Stomach (tissue), 9 donors: ENCODE data around the gene CFAP91. TPM values are rescaled to one million over a fixed set of nuclear protein-coding genes. Genes with fewer than 3 reads are reported as not detected.

ENCODE experiments used
- DNase-seq, 2 donors: peaks; one replicate each; pipeline versions ENCODE4 v3.0.0 to v3.0.0-alpha.2; 2013 to 2019
- H3K27ac ChIP-seq, 5 donors: fragments of 200-600 bp in 4 of 5; sonication (generic) in 4 of 5; one replicate each; pipeline ENCODE4 v1.5.1; 2013 to 2019; ENCODE audit warnings: mild to moderate bottlenecking in 1 of 5, moderate library complexity in 1 of 5
- H3K27me3 ChIP-seq, 3 donors: fragments of 200-600 bp; sonication (generic); one replicate each; pipeline ENCODE4 v1.5.1; 2017 to 2019; ENCODE audit warnings: mixed run types in 1 of 3
- H3K36me3 ChIP-seq, 4 donors: fragments of 200-600 bp; sonication (generic); 1 replicate in 3 of 4; 2 replicates in 1 of 4; pipeline ENCODE4 v1.5.1; 2016 to 2019
- H3K4me1 ChIP-seq, 4 donors: fragments of 200-600 bp; sonication (generic); one replicate each; pipeline ENCODE4 v1.5.1; 2016 to 2019
- H3K4me3 ChIP-seq, 4 donors: fragments of 200-600 bp; sonication (generic) in 3 of 4; one replicate each; pipeline ENCODE4 v1.5.1; 2016 to 2019; ENCODE audit warnings: mild to moderate bottlenecking in 1 of 4
- H3K9me3 ChIP-seq, 4 donors: fragments of 200-600 bp; sonication (generic); one replicate each; pipeline ENCODE4 v1.5.1; 2016 to 2019
- CTCF ChIP-seq, 7 experiments: fragments of 450-650 bp in 4 of 7; fragments of 200-600 bp in 3 of 7; sonication (generic) in 3 of 7; IDR thresholded peaks; one replicate each; pipeline ENCODE4 v1.5.1; 2016 to 2019; ENCODE audit warnings: antibody characterized with exemption in 7 of 7, control low read depth in 2 of 7, mild to moderate bottlenecking in 1 of 7
- EP300 ChIP-seq: sonication (generic); formaldehyde crosslinking; IDR thresholded peaks from one replicate; pipeline ENCODE4 v1.6.1; 2017; ENCODE audit warnings: antibody characterized with exemption
- POLR2A ChIP-seq, 4 donors: fragments of 450-650 bp; IDR thresholded peaks; one replicate each; pipeline ENCODE4 v1.6.1; 2016; ENCODE audit warnings: antibody characterized with exemption in 4 of 4, control low read depth in 2 of 4, mild to moderate bottlenecking in 1 of 4, moderate library complexity in 1 of 4
- POLR2AphosphoS5 ChIP-seq, 3 donors: sonication (generic); formaldehyde crosslinking; IDR thresholded peaks; one replicate each; pipeline ENCODE4 v1.6.1; 2016; ENCODE audit warnings: antibody characterized with exemption in 3 of 3
- WGBS, 5 donors: extraction: QIAGEN DNeasy Blood & Tissue Kit in 3 of 5; methylation state at CpG; one replicate each; pipeline versions ENCODE4 v1.1.5 to v1.1.7; 2013 to 2018; 5-methylcytosine and 5-hydroxymethylcytosine counted together
- intact Hi-C: fragments of 100-400 bp; cut with DNase I; formaldehyde crosslinking; loops from one replicate; pipeline ENCODE4 v1.15.1; 2023; ENCODE audit warnings: low total_unique reads
- polyA plus RNA-seq, 3 donors: library from polyadenylated mRNA; stranded (reverse); fragments of 200-250 nt; gene quantifications; one replicate each; pipeline ENCODE4 v1.2.3, GENCODE V29; 2013
- total RNA-seq, 5 donors: library from RNA; depleted of rRNA; stranded (reverse); fragments of >200 nt; gene quantifications; one replicate each; pipeline versions ENCODE4 v1.1.0 to v1.2.3, GENCODE V29; 2014 to 2016
- donor health status: healthy with polysubstance abuse.
- donor health status: Bipolar disorder and iron deficiency.
- donor health status: healthy.

The CFAP91 gene
- total and polyA plus RNA-seq, 8 donors = 1.5 to 46.1 (median 3.6) TPM

GRCh38 chr3:119663885-119664284 lies 38.9 kb upstream of the CFAP91 start:
- peaks cover 0 to 40% (median 18%) of the 10 kb centered on the region in 4 donors for H3K4me1 ChIP-seq
- peaks cover 0 to 25% (median 13%) of the 10 kb centered on the region in 4 donors for H3K36me3 ChIP-seq
- intact Hi-C loops = no loop called here
- no peaks in the 10 kb centered on the region for H3K27me3 ChIP-seq
- H3K9me3 ChIP-seq = no peaks in the 10 kb centered on the region
- no peak for TF ChIP-seq EP300
- TF ChIP-seq POLR2AphosphoS5 (IDR thresholded peaks at IDR 0.05) = no peak
- no peak for TF ChIP-seq POLR2A (IDR thresholded peaks at IDR 0.05)
- no peak for TF ChIP-seq CTCF (IDR thresholded peaks at IDR 0.05)
- no peak overlapping the region for H3K4me3 ChIP-seq
- peak overlapping the region in 2 of 5 donors; percentile 33 to 59 for H3K27ac ChIP-seq
- WGBS, 5 donors = 77 to 96% (median 89%) methylated on average over 2 of the region's 2 CpGs
- no peak for DNase-seq

- intact Hi-C loops = no loop called here
- Histone ChIP-seq H3K27ac (peak overlapping the region in 2 of 5 donors; percentile 33 to 59), H3K4me1 (peaks cover 0 to 40% (median 18%) of the 10 kb centered on the region in 4 donors), H3K27me3 (no peaks in the 10 kb centered on the region), H3K4me3 (no peak overlapping the region), H3K36me3 (peaks cover 0 to 30% (median 17%) of the 10 kb centered on the region in 4 donors), H3K9me3 (no peaks in the 10 kb centered on the region)
- no peak for DNase-seq
- WGBS, 5 donors = 73 to 81% (median 76%) methylated on average over 4 of the region's 4 CpGs
- TF ChIP-seq CTCF (IDR thresholded peaks at IDR 0.05) = no peak
- TF ChIP-seq POLR2AphosphoS5 (IDR thresholded peaks at IDR 0.05) = peak in 1 of 3 donors; percentile 27
Observed at GRCh38 chr3:119664370-119664769, 38.5 kb upstream of the CFAP91 start.

- intact Hi-C loops = no loop called here
- no peaks in the 10 kb centered on the region for H3K27me3 ChIP-seq
- H3K9me3 ChIP-seq = no peaks in the 10 kb centered on the region
- 60 to 75% (median 70%) methylated on average over 4 of the region's 4 CpGs for WGBS, 5 donors
- no peak for TF ChIP-seq CTCF (IDR thresholded peaks at IDR 0.05)
- TF ChIP-seq POLR2A (IDR thresholded peaks at IDR 0.05) = no peak
- TF ChIP-seq POLR2AphosphoS5 (IDR thresholded peaks at IDR 0.05) = no peak
- no peak for TF ChIP-seq EP300
- H3K4me3 ChIP-seq = no peak overlapping the region
- H3K27ac ChIP-seq = peak overlapping the region in 2 of 5 donors; percentile 33 to 59
- DNase-seq = peak in 1 of 2 donors; percentile 44
- H3K36me3 ChIP-seq = peaks cover 0 to 35% (median 23%) of the 10 kb centered on the region in 4 donors
- H3K4me1 ChIP-seq = peaks cover 0 to 42% (median 18%) of the 10 kb centered on the region in 4 donors
Observed at GRCh38 chr3:119664850-119665379, 37.9 kb upstream of the CFAP91 start.

DNA sequence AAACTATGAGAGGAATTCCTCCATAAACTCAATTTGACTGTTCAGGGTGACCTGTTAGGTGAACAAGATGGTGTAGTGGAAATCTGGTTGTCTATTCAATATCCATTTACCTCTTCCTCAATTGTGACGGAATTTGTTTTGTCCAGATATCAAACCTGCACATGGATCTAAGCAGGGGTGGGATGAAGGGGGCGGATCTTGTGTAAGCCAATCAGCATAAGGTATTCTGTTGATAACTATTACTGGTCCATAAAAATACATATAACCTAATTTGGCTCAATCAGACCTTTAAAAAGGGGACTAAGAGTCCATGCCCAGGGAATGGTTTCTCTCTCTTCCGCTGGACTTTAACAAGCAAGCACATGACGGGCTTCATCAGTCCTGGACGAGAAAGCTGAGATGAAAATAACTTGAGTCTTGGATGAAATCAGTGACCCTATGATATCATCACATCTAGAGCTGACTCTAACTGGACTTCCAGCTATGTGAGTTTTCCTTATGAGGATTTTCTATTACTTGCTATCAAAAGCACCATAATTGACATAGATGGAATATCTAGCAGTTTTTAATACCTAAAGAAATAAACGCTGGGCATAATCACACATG lies 36.8 kb upstream of the CFAP91 start:
- Histone ChIP-seq H3K4me1 (peaks cover 0 to 43% (median 17%) of the 10 kb centered on the region in 4 donors), H3K4me3 (no peak overlapping the region), H3K9me3 (no peaks in the 10 kb centered on the region), H3K36me3 (peaks cover 0 to 47% (median 34%) of the 10 kb centered on the region in 4 donors), H3K27ac (no peak overlapping the region), H3K27me3 (no peaks in the 10 kb centered on the region)
- intact Hi-C loops = no loop called here
- 83 to 94% (median 91%) methylated on average over 6 of the region's 6 CpGs for WGBS, 5 donors
- TF ChIP-seq POLR2A (IDR thresholded peaks at IDR 0.05) (no peak), POLR2AphosphoS5 (IDR thresholded peaks at IDR 0.05) (no peak), CTCF (IDR thresholded peaks at IDR 0.05) (no peak), EP300 (no peak)
- no peak for DNase-seq
